Thoracic aorta (tissue), 2 donors: ENCODE results near the gene VWA8. TPM values are rescaled to one million over a fixed set of nuclear protein-coding genes. Genes with fewer than 3 reads are reported as not detected.

Experiments used
- ATAC-seq: fragments of 150-250 bp; one replicate; pipeline ENCODE4 v1.8.0; 2017; ENCODE audit warnings: low read depth; ENCODE audit not compliant: insufficient number of reproducible peaks, low FRiP score
- DNase-seq: peaks from one replicate; pipeline ENCODE4 v3.0.0-alpha.2; 2020; ENCODE audit warnings: low spot score
- H3K27ac ChIP-seq, 2 donors: fragments of 200-600 bp; sonication (generic); 1 replicate in 1 of 2; 2 replicates in 1 of 2; pipeline ENCODE4 v1.5.1; 2016; ENCODE audit warnings: mild to moderate bottlenecking in 2 of 2, moderate library complexity in 2 of 2
- H3K27me3 ChIP-seq: fragments of 200-600 bp; sonication (generic); replicated peaks from 2 replicates; pipeline ENCODE4 v1.6.0; 2016; ENCODE audit warnings: mild to moderate bottlenecking; ENCODE audit not compliant: insufficient read depth
- H3K36me3 ChIP-seq: fragments of 200-600 bp; sonication (generic); one replicate; pipeline ENCODE4 v1.5.1; 2016
- H3K4me1 ChIP-seq, 2 donors: fragments of 200-600 bp; sonication (generic); 1 replicate in 1 of 2; 2 replicates in 1 of 2; pipeline versions ENCODE4 v1.5.1 to v1.6.0; 2016; ENCODE audit warnings: low read depth in 2 of 2, mild to moderate bottlenecking in 1 of 2; ENCODE audit not compliant: control insufficient read depth in 1 of 2
- H3K4me3 ChIP-seq: fragments of 200-600 bp; sonication (generic); 2 replicates; pipeline ENCODE4 v1.5.1; 2016; ENCODE audit warnings: mild to moderate bottlenecking
- H3K9me3 ChIP-seq: fragments of 200-600 bp; sonication (generic); 2 replicates; pipeline ENCODE4 v1.5.1; 2016
- total RNA-seq, 2 donors: library from RNA; depleted of rRNA; stranded (reverse); fragments of >200 nt; gene quantifications; one replicate each; pipeline versions ENCODE4 v1.1.0 to v1.2.3, GENCODE V29; 2016
- TF ChIP-seq, protein P1 (sequence below): fragments of 200-600 bp; sonication (generic); IDR thresholded peaks from one replicate; pipeline ENCODE4 v1.5.1; 2019; ENCODE audit warnings: antibody characterized with exemption

The VWA8 gene
- total RNA-seq, 2 donors from 2014 or later: 19.8 to 25.3 TPM

DNA sequence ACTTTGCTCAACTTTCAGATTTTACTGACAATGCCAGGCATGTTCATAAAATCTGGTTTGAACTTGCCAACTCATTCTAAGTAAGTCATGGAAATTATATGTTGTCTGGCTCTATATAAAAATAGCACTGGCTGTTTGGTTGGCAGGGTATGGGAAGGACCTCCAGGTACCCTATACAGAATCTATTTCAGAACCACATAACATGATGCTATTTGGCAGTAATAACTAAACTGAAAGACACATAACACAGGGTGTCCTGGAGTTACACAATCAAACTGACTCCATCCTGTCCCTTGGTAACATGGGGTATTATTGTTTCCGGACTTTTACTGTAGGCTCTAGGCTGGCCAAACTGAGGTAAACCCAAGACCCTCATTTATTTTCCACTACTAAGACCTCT is 254.8 kb downstream of the VWA8 start:
- DNase-seq (no peak), ATAC-seq (no peak)
- Histone ChIP-seq H3K4me3 (no peak overlapping the region), H3K9me3 (no peaks in the 10 kb centered on the region), H3K36me3 (no peaks in the 10 kb centered on the region), H3K4me1 (peaks cover 37 to 82% of the 10 kb centered on the region in 2 donors), H3K27me3 (no peaks in the 10 kb centered on the region), H3K27ac (peak overlapping the region; percentile 74 to 81)
- TF ChIP-seq, protein P1, sequence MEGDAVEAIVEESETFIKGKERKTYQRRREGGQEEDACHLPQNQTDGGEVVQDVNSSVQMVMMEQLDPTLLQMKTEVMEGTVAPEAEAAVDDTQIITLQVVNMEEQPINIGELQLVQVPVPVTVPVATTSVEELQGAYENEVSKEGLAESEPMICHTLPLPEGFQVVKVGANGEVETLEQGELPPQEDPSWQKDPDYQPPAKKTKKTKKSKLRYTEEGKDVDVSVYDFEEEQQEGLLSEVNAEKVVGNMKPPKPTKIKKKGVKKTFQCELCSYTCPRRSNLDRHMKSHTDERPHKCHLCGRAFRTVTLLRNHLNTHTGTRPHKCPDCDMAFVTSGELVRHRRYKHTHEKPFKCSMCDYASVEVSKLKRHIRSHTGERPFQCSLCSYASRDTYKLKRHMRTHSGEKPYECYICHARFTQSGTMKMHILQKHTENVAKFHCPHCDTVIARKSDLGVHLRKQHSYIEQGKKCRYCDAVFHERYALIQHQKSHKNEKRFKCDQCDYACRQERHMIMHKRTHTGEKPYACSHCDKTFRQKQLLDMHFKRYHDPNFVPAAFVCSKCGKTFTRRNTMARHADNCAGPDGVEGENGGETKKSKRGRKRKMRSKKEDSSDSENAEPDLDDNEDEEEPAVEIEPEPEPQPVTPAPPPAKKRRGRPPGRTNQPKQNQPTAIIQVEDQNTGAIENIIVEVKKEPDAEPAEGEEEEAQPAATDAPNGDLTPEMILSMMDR: no peak

DNA sequence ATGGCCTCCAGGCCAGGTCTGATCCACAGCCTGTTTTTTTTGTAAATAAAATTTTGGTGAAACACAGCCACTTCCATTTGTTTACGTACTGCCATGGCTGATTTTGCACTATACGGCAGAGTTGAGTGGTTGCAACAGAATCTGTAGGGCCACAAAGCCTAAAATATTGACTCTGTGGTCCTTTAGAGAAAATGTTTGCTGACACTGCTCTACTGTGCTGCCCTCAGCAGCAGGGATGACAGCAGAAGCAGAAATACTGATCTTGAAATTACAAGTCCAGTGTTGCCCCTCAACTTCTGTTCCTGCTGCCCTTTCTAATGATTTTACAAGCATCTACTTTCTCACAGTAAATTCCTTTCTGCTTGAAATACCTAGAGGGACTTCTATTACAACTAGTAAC is 258.4 kb downstream of the VWA8 start:
- Histone ChIP-seq H3K4me1 (peaks cover 27 to 73% of the 10 kb centered on the region in 2 donors), H3K36me3 (no peaks in the 10 kb centered on the region), H3K4me3 (no peak overlapping the region), H3K27ac (peak overlapping the region; percentile 42 to 50), H3K27me3 (no peaks in the 10 kb centered on the region), H3K9me3 (no peaks in the 10 kb centered on the region)
- TF ChIP-seq, protein P1: no peak
- ATAC-seq (no peak), DNase-seq (no peak)

DNA sequence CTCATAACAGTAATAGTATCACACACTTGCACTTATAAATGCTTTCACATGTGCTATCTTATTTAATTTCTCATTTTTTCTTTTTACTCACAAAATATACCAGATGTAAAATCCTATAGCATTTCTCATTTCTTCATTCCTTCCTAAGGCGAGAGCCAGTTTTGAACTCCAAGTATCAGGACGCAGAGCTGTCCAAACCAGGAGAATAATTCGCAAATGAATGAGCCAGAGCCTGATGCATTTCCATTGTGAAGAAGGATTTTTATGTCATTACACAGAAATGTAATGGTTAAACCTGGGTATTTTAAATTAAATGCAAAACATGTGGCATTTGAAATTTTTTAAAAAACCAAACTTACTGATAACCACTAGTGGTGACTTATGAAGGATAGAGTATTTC is 259.2 kb downstream of the VWA8 start:
- no peaks in the 10 kb centered on the region for H3K36me3 ChIP-seq
- no peak overlapping the region for H3K4me3 ChIP-seq
- no peaks in the 10 kb centered on the region for H3K9me3 ChIP-seq
- H3K27ac ChIP-seq: peak overlapping the region; percentile 19 to 39
- H3K27me3 ChIP-seq: no peaks in the 10 kb centered on the region
- DNase-seq: no peak
- TF ChIP-seq, protein P1: no peak
- ATAC-seq: no peak
- peaks cover 27 to 66% of the 10 kb centered on the region in 2 donors for H3K4me1 ChIP-seq

DNA sequence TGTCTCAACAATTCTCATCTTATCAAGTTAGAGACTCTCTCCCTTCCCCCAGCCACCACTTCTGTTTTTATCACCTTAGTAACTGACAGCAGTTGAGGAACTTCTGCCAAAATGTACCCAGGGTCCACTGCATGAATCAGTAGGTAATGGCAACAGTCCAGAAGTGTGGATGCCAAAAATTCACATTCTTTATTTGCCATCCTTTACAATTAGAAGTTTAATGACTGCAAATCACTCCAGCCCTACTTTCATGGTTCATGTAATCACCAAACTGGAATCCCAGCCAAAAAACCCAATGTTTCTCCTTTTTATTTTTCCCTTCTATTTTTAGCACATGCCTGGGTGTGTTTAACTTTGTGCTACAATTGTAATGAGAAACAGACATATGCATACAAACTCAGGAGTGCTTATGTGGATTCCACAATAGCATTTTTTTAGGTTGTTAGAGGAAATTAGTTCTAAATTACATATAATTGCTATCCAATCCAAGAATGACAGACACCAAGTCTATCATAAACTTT is 260.1 kb downstream of the VWA8 start:
- ATAC-seq: no peak
- Histone ChIP-seq H3K9me3 (no peaks in the 10 kb centered on the region), H3K4me1 (peaks cover 24 to 66% of the 10 kb centered on the region in 2 donors), H3K27ac (peak overlapping the region; percentile 19 to 39), H3K36me3 (no peaks in the 10 kb centered on the region), H3K27me3 (no peaks in the 10 kb centered on the region), H3K4me3 (peak overlapping the region; percentile 11)
- DNase-seq: no peak
- TF ChIP-seq, protein P1: no peak

DNA sequence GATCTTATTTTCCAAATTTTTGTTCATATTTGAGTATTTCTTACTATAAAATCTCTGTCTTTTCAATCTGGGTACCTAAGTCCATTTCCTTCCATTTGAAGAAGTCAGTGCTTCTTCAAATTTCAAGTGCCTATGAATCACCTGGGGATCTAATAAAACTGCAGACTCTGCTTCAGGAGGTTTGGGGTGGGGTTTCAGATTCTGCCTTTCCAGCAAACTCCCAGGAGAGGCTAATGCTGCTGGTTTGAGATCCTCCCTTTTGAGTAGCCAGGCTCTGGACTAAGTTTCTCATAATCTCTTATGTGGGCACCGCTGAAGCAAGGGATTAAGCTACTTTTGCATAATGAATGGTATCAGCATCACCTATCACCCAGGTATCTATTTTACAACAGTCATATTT is 261.1 kb downstream of the VWA8 start:
- Histone ChIP-seq H3K36me3 (no peaks in the 10 kb centered on the region), H3K27ac (no peak overlapping the region), H3K4me3 (no peak overlapping the region), H3K9me3 (no peaks in the 10 kb centered on the region), H3K4me1 (peaks cover 28 to 65% of the 10 kb centered on the region in 2 donors), H3K27me3 (no peaks in the 10 kb centered on the region)
- DNase-seq: no peak
- no peak for ATAC-seq
- TF ChIP-seq, protein P1: no peak
